ENCODE data around the gene ME1. TPM values are rescaled to one million over a fixed set of nuclear protein-coding genes. Genes with fewer than 3 reads are reported as not detected.

ME1 gene
- total and polyA plus RNA-seq, 2 experiments from 2014 or later = 19.0 to 19.7 TPM

DNA sequence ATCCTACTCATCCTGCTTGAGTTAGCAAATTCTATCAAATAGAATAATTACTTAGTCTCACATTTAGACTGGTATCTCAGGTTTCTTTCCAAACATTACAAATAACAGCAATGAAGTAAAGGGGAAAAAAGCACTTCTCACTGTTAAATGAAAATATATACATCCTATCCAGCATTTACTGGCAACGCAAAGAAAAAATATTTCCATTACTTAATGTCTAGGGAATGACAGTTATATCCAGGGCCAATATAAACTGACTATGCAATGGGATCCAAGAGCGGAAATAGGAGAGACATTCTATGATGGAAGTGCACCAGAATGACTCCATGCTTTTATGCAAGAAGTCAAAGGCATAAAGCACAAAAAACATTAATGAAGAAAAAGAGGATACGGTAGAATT, 60.3 kb downstream of the ME1 start:
- no peaks in the 10 kb centered on the region for H3K36me3 ChIP-seq (replicated peaks; ENCODE audit: insufficient read depth, low read depth)
- no peaks in the 10 kb centered on the region for H3K27me3 ChIP-seq
- H4K20me1 ChIP-seq (ENCODE audit: insufficient read depth, poor library complexity, severe bottlenecking) = no peaks in the 10 kb centered on the region
- no peak for TF ChIP-seq EZH2phosphoT487 (IDR thresholded peaks at IDR 0.05; ENCODE audit: low read depth, severe bottlenecking, unreplicated experiment)
- TF ChIP-seq EZH2 (IDR thresholded peaks at IDR 0.05; ENCODE audit: borderline replicate concordance) = no peak
- TF ChIP-seq, protein P1, sequence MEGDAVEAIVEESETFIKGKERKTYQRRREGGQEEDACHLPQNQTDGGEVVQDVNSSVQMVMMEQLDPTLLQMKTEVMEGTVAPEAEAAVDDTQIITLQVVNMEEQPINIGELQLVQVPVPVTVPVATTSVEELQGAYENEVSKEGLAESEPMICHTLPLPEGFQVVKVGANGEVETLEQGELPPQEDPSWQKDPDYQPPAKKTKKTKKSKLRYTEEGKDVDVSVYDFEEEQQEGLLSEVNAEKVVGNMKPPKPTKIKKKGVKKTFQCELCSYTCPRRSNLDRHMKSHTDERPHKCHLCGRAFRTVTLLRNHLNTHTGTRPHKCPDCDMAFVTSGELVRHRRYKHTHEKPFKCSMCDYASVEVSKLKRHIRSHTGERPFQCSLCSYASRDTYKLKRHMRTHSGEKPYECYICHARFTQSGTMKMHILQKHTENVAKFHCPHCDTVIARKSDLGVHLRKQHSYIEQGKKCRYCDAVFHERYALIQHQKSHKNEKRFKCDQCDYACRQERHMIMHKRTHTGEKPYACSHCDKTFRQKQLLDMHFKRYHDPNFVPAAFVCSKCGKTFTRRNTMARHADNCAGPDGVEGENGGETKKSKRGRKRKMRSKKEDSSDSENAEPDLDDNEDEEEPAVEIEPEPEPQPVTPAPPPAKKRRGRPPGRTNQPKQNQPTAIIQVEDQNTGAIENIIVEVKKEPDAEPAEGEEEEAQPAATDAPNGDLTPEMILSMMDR (IDR thresholded peaks at IDR 0.05; ENCODE audit: poor library complexity) = no peak
- no peaks in the 10 kb centered on the region for H3K79me2 ChIP-seq
- no peak overlapping the region for H3K4me3 ChIP-seq
- H3K4me1 ChIP-seq (ENCODE audit: insufficient read depth) = peaks cover 8% of the 10 kb centered on the region
- WGBS (ENCODE audit: low lambda C conversion rate, missing lambda C conversion rate) = 87% methylated on average over 3 of the region's 3 CpGs
- DNase-seq (ENCODE audit: low spot score) = no peak
- H3K4me2 ChIP-seq = no peak overlapping the region
- no peaks in the 10 kb centered on the region for H3K9me2 ChIP-seq (replicated peaks; ENCODE audit: insufficient read depth)
- no peaks in the 10 kb centered on the region for H3K9me3 ChIP-seq (ENCODE audit: low read depth)
- no peak overlapping the region for H2AFZ ChIP-seq
- H3K27ac ChIP-seq = no peak overlapping the region

DNA sequence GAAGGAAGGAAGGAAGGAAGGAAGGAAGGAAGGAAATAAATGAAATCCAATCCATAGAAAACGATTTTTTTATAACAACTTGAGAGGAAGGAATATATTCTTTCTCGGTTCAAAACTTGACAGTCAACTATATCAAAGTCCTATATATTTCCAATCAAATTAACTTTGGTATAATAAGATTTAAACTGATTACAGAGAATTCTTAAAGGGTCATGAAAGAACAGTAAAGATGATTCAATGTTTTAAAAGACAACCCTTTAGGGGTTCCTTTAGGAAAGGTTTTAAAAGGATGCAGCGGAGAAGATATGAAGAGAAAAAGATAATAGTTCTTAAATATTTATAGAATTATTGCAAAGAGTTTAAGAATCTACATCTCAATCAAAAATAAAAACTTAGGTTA, 61.2 kb downstream of the ME1 start:
- Histone ChIP-seq H4K20me1 (ENCODE audit: insufficient read depth, poor library complexity, severe bottlenecking) (no peaks in the 10 kb centered on the region), H3K4me3 (no peak overlapping the region), H3K36me3 (replicated peaks; ENCODE audit: insufficient read depth, low read depth) (no peaks in the 10 kb centered on the region), H3K4me2 (no peak overlapping the region), H3K4me1 (ENCODE audit: insufficient read depth) (peaks cover 8% of the 10 kb centered on the region), H3K9me3 (ENCODE audit: low read depth) (no peaks in the 10 kb centered on the region), H2AFZ (no peak overlapping the region), H3K27ac (no peak overlapping the region), H3K9me2 (replicated peaks; ENCODE audit: insufficient read depth) (no peaks in the 10 kb centered on the region), H3K79me2 (no peaks in the 10 kb centered on the region), H3K27me3 (no peaks in the 10 kb centered on the region)
- WGBS (ENCODE audit: low lambda C conversion rate, missing lambda C conversion rate) = 90% methylated on average over 3 of the region's 3 CpGs
- no peak for DNase-seq (ENCODE audit: low spot score)
- no peak for TF ChIP-seq EZH2phosphoT487 (IDR thresholded peaks at IDR 0.05; ENCODE audit: low read depth, severe bottlenecking, unreplicated experiment)
- TF ChIP-seq, protein P1 (IDR thresholded peaks at IDR 0.05; ENCODE audit: poor library complexity) = no peak
- TF ChIP-seq EZH2 (IDR thresholded peaks at IDR 0.05; ENCODE audit: borderline replicate concordance) = no peak

DNA sequence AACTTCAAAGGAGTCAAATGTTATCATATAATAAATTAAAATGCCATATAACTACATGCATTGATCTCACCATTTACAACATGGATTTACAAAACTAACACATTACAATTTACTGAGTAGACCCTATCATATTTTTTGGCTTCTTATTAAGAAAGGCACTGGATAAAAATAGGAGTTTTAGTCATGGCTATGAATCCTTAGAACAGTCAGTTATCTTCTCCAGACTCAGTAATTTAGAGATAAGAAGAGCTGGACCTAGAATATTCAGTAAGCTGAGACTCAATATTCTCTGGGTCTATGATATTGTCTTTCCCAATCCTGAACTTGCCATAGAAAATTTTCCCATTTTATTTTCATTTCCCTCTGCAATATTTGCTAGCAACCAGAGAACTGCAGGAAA, 62.3 kb downstream of the ME1 start:
- Histone ChIP-seq H3K9me3 (ENCODE audit: low read depth) (no peaks in the 10 kb centered on the region), H3K27ac (no peak overlapping the region), H3K36me3 (replicated peaks; ENCODE audit: insufficient read depth, low read depth) (no peaks in the 10 kb centered on the region), H3K4me3 (no peak overlapping the region), H2AFZ (no peak overlapping the region), H3K9me2 (replicated peaks; ENCODE audit: insufficient read depth) (no peaks in the 10 kb centered on the region), H3K27me3 (no peaks in the 10 kb centered on the region), H3K4me2 (no peak overlapping the region), H3K79me2 (no peaks in the 10 kb centered on the region), H3K4me1 (ENCODE audit: insufficient read depth) (peaks cover 8% of the 10 kb centered on the region), H4K20me1 (ENCODE audit: insufficient read depth, poor library complexity, severe bottlenecking) (no peaks in the 10 kb centered on the region)
- no peak for TF ChIP-seq EZH2phosphoT487 (IDR thresholded peaks at IDR 0.05; ENCODE audit: low read depth, severe bottlenecking, unreplicated experiment)
- TF ChIP-seq, protein P1 (IDR thresholded peaks at IDR 0.05; ENCODE audit: poor library complexity) = no peak
- no peak for TF ChIP-seq EZH2 (IDR thresholded peaks at IDR 0.05; ENCODE audit: borderline replicate concordance)
- DNase-seq (ENCODE audit: low spot score) = no peak

DNA sequence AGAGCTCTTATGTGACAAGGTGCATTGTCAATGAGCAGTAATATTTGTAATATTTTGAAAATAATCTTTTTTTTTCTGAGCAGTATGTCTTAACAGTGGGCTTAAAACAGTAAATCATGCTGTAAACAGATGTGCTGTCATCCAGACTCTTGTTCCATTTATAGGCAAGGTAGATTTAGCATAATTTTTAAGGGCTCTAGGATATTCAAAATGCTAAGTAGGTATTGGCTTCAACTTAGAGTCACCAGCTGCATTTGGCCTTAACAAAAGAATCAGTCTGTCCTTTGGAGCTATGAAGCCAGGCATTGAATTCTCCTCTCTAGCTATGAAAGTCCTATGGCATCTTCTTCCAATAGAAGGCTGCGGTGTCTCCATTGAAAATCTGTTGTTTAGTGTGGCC, 63.7 kb downstream of the ME1 start:
- no peak for DNase-seq (ENCODE audit: low spot score)
- Histone ChIP-seq H4K20me1 (ENCODE audit: insufficient read depth, poor library complexity, severe bottlenecking) (no peaks in the 10 kb centered on the region), H3K79me2 (no peaks in the 10 kb centered on the region), H3K9me3 (ENCODE audit: low read depth) (no peaks in the 10 kb centered on the region), H3K4me3 (no peak overlapping the region), H3K4me1 (ENCODE audit: insufficient read depth) (peaks cover 8% of the 10 kb centered on the region), H3K4me2 (no peak overlapping the region), H3K27ac (no peak overlapping the region), H3K9me2 (replicated peaks; ENCODE audit: insufficient read depth) (no peaks in the 10 kb centered on the region), H3K36me3 (replicated peaks; ENCODE audit: insufficient read depth, low read depth) (no peaks in the 10 kb centered on the region), H3K27me3 (no peaks in the 10 kb centered on the region), H2AFZ (no peak overlapping the region)
- WGBS (ENCODE audit: low lambda C conversion rate, missing lambda C conversion rate) = 100% methylated on average over 1 of the region's 1 CpG
- TF ChIP-seq EZH2phosphoT487 (IDR thresholded peaks at IDR 0.05; ENCODE audit: low read depth, severe bottlenecking, unreplicated experiment) (no peak), EZH2 (IDR thresholded peaks at IDR 0.05; ENCODE audit: borderline replicate concordance) (no peak)
- TF ChIP-seq, protein P1 (IDR thresholded peaks at IDR 0.05; ENCODE audit: poor library complexity) = no peak
